H9 (cell line): ENCODE results near the gene TMED7. TPM values are rescaled to one million over a fixed set of nuclear protein-coding genes. Genes with fewer than 3 reads are reported as not detected.

ENCODE experiments used
- DNase-seq: peaks from one replicate; pipeline ENCODE4 v3.0.0-alpha.2; 2017
- H2AFZ ChIP-seq: one replicate; pipeline ENCODE4 v1.6.1; 2013; ENCODE audit warnings: mild to moderate bottlenecking, low read length, control low read depth, moderate library complexity
- H2AK5ac ChIP-seq: 2 replicates; pipeline ENCODE4 v1.6.1; 2013; ENCODE audit warnings: low read length, control low read depth, mixed read lengths; ENCODE audit not compliant: insufficient read length
- H2BK120ac ChIP-seq: one replicate; pipeline ENCODE4 v1.6.1; 2013; ENCODE audit warnings: low read depth, mild to moderate bottlenecking, low read length, control low read depth, inconsistent platforms; ENCODE audit not compliant: poor library complexity, severe bottlenecking
- H2BK12ac ChIP-seq: 2 replicates; pipeline ENCODE4 v1.6.1; 2013; ENCODE audit warnings: low read length, control low read depth, mixed read lengths, low read depth; ENCODE audit not compliant: insufficient read length
- H2BK15ac ChIP-seq: 2 replicates; pipeline ENCODE4 v1.6.1; 2013; ENCODE audit warnings: low read depth, low read length, control low read depth
- H2BK20ac ChIP-seq: one replicate; pipeline ENCODE4 v1.6.1; 2013; ENCODE audit warnings: low read depth, mild to moderate bottlenecking, low read length, control low read depth, inconsistent platforms; ENCODE audit not compliant: poor library complexity, severe bottlenecking
- H2BK5ac ChIP-seq: 2 replicates; pipeline ENCODE4 v1.6.1; 2013; ENCODE audit warnings: low read length, control low read depth, mixed read lengths; ENCODE audit not compliant: insufficient read length
- H3K14ac ChIP-seq: 2 replicates; pipeline ENCODE4 v1.6.1; 2013; ENCODE audit warnings: low read length, control low read depth; ENCODE audit not compliant: insufficient read depth
- H3K18ac ChIP-seq: 2 replicates; pipeline ENCODE4 v1.6.1; 2013; ENCODE audit warnings: low read depth, mild to moderate bottlenecking, mixed read lengths, low read length, control low read depth; ENCODE audit not compliant: insufficient read length
- H3K23ac ChIP-seq: 2 replicates; pipeline ENCODE4 v1.6.1; 2013; ENCODE audit warnings: low read length, control low read depth, mixed read lengths, low read depth; ENCODE audit not compliant: insufficient read length
- H3K23me2 ChIP-seq: 2 replicates; pipeline ENCODE4 v1.6.1; 2013; ENCODE audit warnings: low read depth, mild to moderate bottlenecking, mixed read lengths, low read length, control low read depth; ENCODE audit not compliant: insufficient read length, poor library complexity, severe bottlenecking
- H3K27ac ChIP-seq: 2 replicates; pipeline ENCODE4 v1.5.1; 2013; ENCODE audit warnings: low read length, control low read depth, mixed read lengths, low read depth; ENCODE audit not compliant: insufficient read length
- H3K27me3 ChIP-seq: 2 replicates; pipeline ENCODE4 v1.6.1; 2013; ENCODE audit warnings: low read length, control low read depth, inconsistent platforms; ENCODE audit not compliant: insufficient read depth
- H3K4ac ChIP-seq: 2 replicates; pipeline ENCODE4 v1.6.1; 2013; ENCODE audit warnings: low read depth, mild to moderate bottlenecking, control low read depth, inconsistent platforms, low read length, moderate library complexity
- H3K4me1 ChIP-seq: 2 replicates; pipeline ENCODE4 v1.6.1; 2013; ENCODE audit warnings: low read length, control low read depth, inconsistent platforms; ENCODE audit not compliant: insufficient read depth
- H3K4me2 ChIP-seq: 2 replicates; pipeline ENCODE4 v1.6.1; 2013; ENCODE audit warnings: low read length, control low read depth, mixed read lengths; ENCODE audit not compliant: insufficient read length, insufficient read depth
- H3K56ac ChIP-seq: 2 replicates; pipeline ENCODE4 v1.6.1; 2013; ENCODE audit warnings: low read depth, mild to moderate bottlenecking, mixed read lengths, low read length, control low read depth; ENCODE audit not compliant: insufficient read length
- H3K79me1 ChIP-seq: 2 replicates; pipeline ENCODE4 v1.6.1; 2013; ENCODE audit warnings: low read depth, mild to moderate bottlenecking, moderate library complexity, low read length, control low read depth, inconsistent platforms; ENCODE audit not compliant: insufficient read depth, poor library complexity, severe bottlenecking
- H3K79me2 ChIP-seq: 2 replicates; pipeline ENCODE4 v1.6.1; 2013; ENCODE audit warnings: low read length, control low read depth, inconsistent platforms; ENCODE audit not compliant: insufficient read depth
- H3K9ac ChIP-seq: 2 replicates; pipeline ENCODE4 v1.6.1; 2013; ENCODE audit warnings: low read length, control low read depth, mixed read lengths; ENCODE audit not compliant: insufficient read length; ENCODE audit errors: extremely low read depth
- H3K9me3 ChIP-seq: one replicate; pipeline ENCODE4 v1.6.1; 2013; ENCODE audit warnings: low read depth, low read length, inconsistent platforms; ENCODE audit not compliant: control insufficient read depth
- H3T11ph ChIP-seq: one replicate; pipeline ENCODE4 v1.6.1; 2013; ENCODE audit warnings: mild to moderate bottlenecking, low read length, control low read depth, inconsistent platforms
- H4K20me1 ChIP-seq: one replicate; pipeline ENCODE4 v1.6.1; 2013; ENCODE audit not compliant: control insufficient read depth, insufficient read length, insufficient read depth
- H4K5ac ChIP-seq: 2 replicates; pipeline ENCODE4 v1.6.1; 2013; ENCODE audit warnings: low read depth, mild to moderate bottlenecking, mixed read lengths, low read length, control low read depth; ENCODE audit not compliant: insufficient read length
- H4K8ac ChIP-seq: replicated peaks from 2 replicates; pipeline ENCODE4 v1.6.1; 2013; ENCODE audit warnings: low read length, control low read depth, mixed read lengths, low read depth; ENCODE audit not compliant: insufficient read length
- H4K91ac ChIP-seq: 2 replicates; pipeline ENCODE4 v1.6.1; 2013; ENCODE audit warnings: low read depth, mild to moderate bottlenecking, moderate library complexity, mixed read lengths, low read length, control low read depth; ENCODE audit not compliant: insufficient read length
- H3K27ac Mint-ChIP-seq, 3 experiments: 2 replicates in 2 of 3; 3 replicates in 1 of 3; pipeline ENCODE4 v1.8.0; 2020 to 2021; ENCODE audit warnings: mixed read lengths in 3 of 3, mild to moderate bottlenecking in 1 of 3, moderate library complexity in 1 of 3
- H3K27me3 Mint-ChIP-seq: 2 replicates; pipeline ENCODE4 v1.8.0; 2021; ENCODE audit warnings: low read depth, mild to moderate bottlenecking, moderate library complexity, mixed read lengths
- H3K36me3 Mint-ChIP-seq, 3 experiments: 2 replicates in 2 of 3; 3 replicates in 1 of 3; pipeline ENCODE4 v1.8.0; 2020 to 2021; ENCODE audit warnings: low read depth in 3 of 3, mixed read lengths in 3 of 3; ENCODE audit not compliant: insufficient read depth in 1 of 3
- H3K4me1 Mint-ChIP-seq, 2 experiments: 2 replicates each; pipeline ENCODE4 v1.8.0; 2020; ENCODE audit warnings: mixed read lengths in 2 of 2
- H3K4me3 Mint-ChIP-seq, 2 experiments: 2 replicates in 1 of 2; 3 replicates in 1 of 2; pipeline ENCODE4 v1.8.0; 2020 to 2021; ENCODE audit warnings: mild to moderate bottlenecking in 2 of 2, mixed read lengths in 2 of 2, moderate library complexity in 1 of 2
- H3K9me3 Mint-ChIP-seq, 2 experiments: 2 replicates in 1 of 2; 3 replicates in 1 of 2; pipeline ENCODE4 v1.8.0; 2020; ENCODE audit warnings: mild to moderate bottlenecking in 2 of 2, mixed read lengths in 2 of 2, moderate library complexity in 1 of 2
- WGBS: extraction: QIAGEN DNeasy Blood & Tissue Kit; methylation state at CpG from one replicate; pipeline ENCODE4 v1.1.7; 2013; ENCODE audit warnings: missing lambda C conversion rate, low lambda C conversion rate, mixed read lengths; ENCODE audit not compliant: insufficient read length; ENCODE audit errors: extremely low coverage; 5-methylcytosine and 5-hydroxymethylcytosine counted together
- total RNA-seq: library from RNA; stranded (reverse); gene quantifications from 2 replicates; pipeline ENCODE4 v1.2.1, GENCODE V29; 2021
- TF ChIP-seq, protein P1 (sequence below): fragments of 200-600 bp; sonication (generic); conservative IDR thresholded peaks from 3 replicates; pipeline ENCODE4 v1.8.0; 2021; ENCODE audit warnings: antibody characterized with exemption, mild to moderate bottlenecking

The TMED7 gene
- total RNA-seq, 1 experiment from 2014 or later, result 68.8 TPM

DNA sequence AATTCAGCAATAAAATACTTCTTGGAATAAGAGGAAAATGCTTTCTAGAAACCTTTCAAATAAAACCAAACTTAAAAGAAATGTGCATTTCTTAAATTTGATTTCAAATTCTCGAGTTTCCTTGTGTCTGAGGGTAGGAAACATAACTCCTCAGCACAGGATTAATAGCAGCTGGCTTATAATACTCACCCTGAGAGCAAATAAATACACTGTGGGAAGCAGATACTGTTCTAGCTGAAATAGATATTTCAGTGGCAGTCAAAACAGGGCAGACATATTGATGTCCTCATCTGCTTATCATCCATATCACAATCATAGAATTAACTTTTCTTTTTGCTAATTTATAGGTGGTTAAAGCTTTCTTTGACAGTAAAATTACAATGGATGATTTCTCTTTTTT lies 57.2 kb downstream of the TMED7 start:
- no peak overlapping the region for H3K4me3 Mint-ChIP-seq
- H4K5ac ChIP-seq, result no peak overlapping the region
- H3K23me2 ChIP-seq, result no peaks in the 10 kb centered on the region
- H4K91ac ChIP-seq, result no peak overlapping the region
- no peaks in the 10 kb centered on the region for H3K79me2 ChIP-seq
- H3K36me3 Mint-ChIP-seq, result no peaks in the 10 kb centered on the region; a peak in 1 of 7 replicates
- H2BK20ac ChIP-seq, result no peak overlapping the region
- H2AFZ ChIP-seq, result no peak overlapping the region
- no peak overlapping the region for H3K23ac ChIP-seq
- H2AK5ac ChIP-seq, result no peak overlapping the region
- H3K27me3 Mint-ChIP-seq, result no peaks in the 10 kb centered on the region
- H3K27me3 ChIP-seq, result no peaks in the 10 kb centered on the region
- no peak overlapping the region for H4K8ac ChIP-seq
- H3K9me3 ChIP-seq, result no peaks in the 10 kb centered on the region
- H3K56ac ChIP-seq, result no peak overlapping the region
- H3K27ac ChIP-seq, result no peak overlapping the region
- H3K4me1 Mint-ChIP-seq, result peaks cover 7 to 9% of the 10 kb centered on the region in 2 experiments
- H2BK120ac ChIP-seq, result no peak overlapping the region
- peaks cover 0 to 2% of the 10 kb centered on the region in 2 experiments; a peak in 1 of 5 replicates for H3K9me3 Mint-ChIP-seq
- no peak overlapping the region for H3T11ph ChIP-seq
- TF ChIP-seq, protein P1, sequence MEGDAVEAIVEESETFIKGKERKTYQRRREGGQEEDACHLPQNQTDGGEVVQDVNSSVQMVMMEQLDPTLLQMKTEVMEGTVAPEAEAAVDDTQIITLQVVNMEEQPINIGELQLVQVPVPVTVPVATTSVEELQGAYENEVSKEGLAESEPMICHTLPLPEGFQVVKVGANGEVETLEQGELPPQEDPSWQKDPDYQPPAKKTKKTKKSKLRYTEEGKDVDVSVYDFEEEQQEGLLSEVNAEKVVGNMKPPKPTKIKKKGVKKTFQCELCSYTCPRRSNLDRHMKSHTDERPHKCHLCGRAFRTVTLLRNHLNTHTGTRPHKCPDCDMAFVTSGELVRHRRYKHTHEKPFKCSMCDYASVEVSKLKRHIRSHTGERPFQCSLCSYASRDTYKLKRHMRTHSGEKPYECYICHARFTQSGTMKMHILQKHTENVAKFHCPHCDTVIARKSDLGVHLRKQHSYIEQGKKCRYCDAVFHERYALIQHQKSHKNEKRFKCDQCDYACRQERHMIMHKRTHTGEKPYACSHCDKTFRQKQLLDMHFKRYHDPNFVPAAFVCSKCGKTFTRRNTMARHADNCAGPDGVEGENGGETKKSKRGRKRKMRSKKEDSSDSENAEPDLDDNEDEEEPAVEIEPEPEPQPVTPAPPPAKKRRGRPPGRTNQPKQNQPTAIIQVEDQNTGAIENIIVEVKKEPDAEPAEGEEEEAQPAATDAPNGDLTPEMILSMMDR, result no peak
- H4K20me1 ChIP-seq, result no peaks in the 10 kb centered on the region
- H3K4me2 ChIP-seq, result no peak overlapping the region
- H2BK15ac ChIP-seq, result no peak overlapping the region
- no peak overlapping the region for H3K9ac ChIP-seq
- no CpG with 5 or more reads among the region's 1 CpG for WGBS
- no peak overlapping the region for H3K27ac Mint-ChIP-seq
- no peak overlapping the region for H2BK5ac ChIP-seq
- no peaks in the 10 kb centered on the region for H3K79me1 ChIP-seq
- H2BK12ac ChIP-seq, result no peak overlapping the region
- no peak overlapping the region for H3K14ac ChIP-seq
- H3K4me1 ChIP-seq, result no peaks in the 10 kb centered on the region
- H3K18ac ChIP-seq, result no peak overlapping the region
- no peak for DNase-seq
- no peak overlapping the region for H3K4ac ChIP-seq
